H9 (cell line): ENCODE measurements around the gene NEAT1. TPM values are rescaled to one million over a fixed set of nuclear protein-coding genes. Genes with fewer than 3 reads are reported as not detected.

Experiments used
- DNase-seq: peaks from one replicate; pipeline ENCODE4 v3.0.0-alpha.2; 2017
- H2AFZ ChIP-seq: one replicate; pipeline ENCODE4 v1.6.1; 2013; ENCODE audit warnings: mild to moderate bottlenecking, low read length, control low read depth, moderate library complexity
- H2AK5ac ChIP-seq: 2 replicates; pipeline ENCODE4 v1.6.1; 2013; ENCODE audit warnings: low read length, control low read depth, mixed read lengths; ENCODE audit not compliant: insufficient read length
- H2BK120ac ChIP-seq: one replicate; pipeline ENCODE4 v1.6.1; 2013; ENCODE audit warnings: low read depth, mild to moderate bottlenecking, low read length, control low read depth, inconsistent platforms; ENCODE audit not compliant: poor library complexity, severe bottlenecking
- H2BK12ac ChIP-seq: 2 replicates; pipeline ENCODE4 v1.6.1; 2013; ENCODE audit warnings: low read length, control low read depth, mixed read lengths, low read depth; ENCODE audit not compliant: insufficient read length
- H2BK15ac ChIP-seq: 2 replicates; pipeline ENCODE4 v1.6.1; 2013; ENCODE audit warnings: low read depth, low read length, control low read depth
- H2BK20ac ChIP-seq: one replicate; pipeline ENCODE4 v1.6.1; 2013; ENCODE audit warnings: low read depth, mild to moderate bottlenecking, low read length, control low read depth, inconsistent platforms; ENCODE audit not compliant: poor library complexity, severe bottlenecking
- H2BK5ac ChIP-seq: 2 replicates; pipeline ENCODE4 v1.6.1; 2013; ENCODE audit warnings: low read length, control low read depth, mixed read lengths; ENCODE audit not compliant: insufficient read length
- H3K14ac ChIP-seq: 2 replicates; pipeline ENCODE4 v1.6.1; 2013; ENCODE audit warnings: low read length, control low read depth; ENCODE audit not compliant: insufficient read depth
- H3K18ac ChIP-seq: 2 replicates; pipeline ENCODE4 v1.6.1; 2013; ENCODE audit warnings: low read depth, mild to moderate bottlenecking, mixed read lengths, low read length, control low read depth; ENCODE audit not compliant: insufficient read length
- H3K23ac ChIP-seq: 2 replicates; pipeline ENCODE4 v1.6.1; 2013; ENCODE audit warnings: low read length, control low read depth, mixed read lengths, low read depth; ENCODE audit not compliant: insufficient read length
- H3K23me2 ChIP-seq: 2 replicates; pipeline ENCODE4 v1.6.1; 2013; ENCODE audit warnings: low read depth, mild to moderate bottlenecking, mixed read lengths, low read length, control low read depth; ENCODE audit not compliant: insufficient read length, poor library complexity, severe bottlenecking
- H3K27ac ChIP-seq: 2 replicates; pipeline ENCODE4 v1.5.1; 2013; ENCODE audit warnings: low read length, control low read depth, mixed read lengths, low read depth; ENCODE audit not compliant: insufficient read length
- H3K27me3 ChIP-seq: 2 replicates; pipeline ENCODE4 v1.6.1; 2013; ENCODE audit warnings: low read length, control low read depth, inconsistent platforms; ENCODE audit not compliant: insufficient read depth
- H3K4ac ChIP-seq: 2 replicates; pipeline ENCODE4 v1.6.1; 2013; ENCODE audit warnings: low read depth, mild to moderate bottlenecking, control low read depth, inconsistent platforms, low read length, moderate library complexity
- H3K4me1 ChIP-seq: 2 replicates; pipeline ENCODE4 v1.6.1; 2013; ENCODE audit warnings: low read length, control low read depth, inconsistent platforms; ENCODE audit not compliant: insufficient read depth
- H3K4me2 ChIP-seq: 2 replicates; pipeline ENCODE4 v1.6.1; 2013; ENCODE audit warnings: low read length, control low read depth, mixed read lengths; ENCODE audit not compliant: insufficient read length, insufficient read depth
- H3K56ac ChIP-seq: 2 replicates; pipeline ENCODE4 v1.6.1; 2013; ENCODE audit warnings: low read depth, mild to moderate bottlenecking, mixed read lengths, low read length, control low read depth; ENCODE audit not compliant: insufficient read length
- H3K79me1 ChIP-seq: 2 replicates; pipeline ENCODE4 v1.6.1; 2013; ENCODE audit warnings: low read depth, mild to moderate bottlenecking, moderate library complexity, low read length, control low read depth, inconsistent platforms; ENCODE audit not compliant: insufficient read depth, poor library complexity, severe bottlenecking
- H3K79me2 ChIP-seq: 2 replicates; pipeline ENCODE4 v1.6.1; 2013; ENCODE audit warnings: low read length, control low read depth, inconsistent platforms; ENCODE audit not compliant: insufficient read depth
- H3K9ac ChIP-seq: 2 replicates; pipeline ENCODE4 v1.6.1; 2013; ENCODE audit warnings: low read length, control low read depth, mixed read lengths; ENCODE audit not compliant: insufficient read length; ENCODE audit errors: extremely low read depth
- H3K9me3 ChIP-seq: one replicate; pipeline ENCODE4 v1.6.1; 2013; ENCODE audit warnings: low read depth, low read length, inconsistent platforms; ENCODE audit not compliant: control insufficient read depth
- H3T11ph ChIP-seq: one replicate; pipeline ENCODE4 v1.6.1; 2013; ENCODE audit warnings: mild to moderate bottlenecking, low read length, control low read depth, inconsistent platforms
- H4K20me1 ChIP-seq: one replicate; pipeline ENCODE4 v1.6.1; 2013; ENCODE audit not compliant: control insufficient read depth, insufficient read length, insufficient read depth
- H4K5ac ChIP-seq: 2 replicates; pipeline ENCODE4 v1.6.1; 2013; ENCODE audit warnings: low read depth, mild to moderate bottlenecking, mixed read lengths, low read length, control low read depth; ENCODE audit not compliant: insufficient read length
- H4K8ac ChIP-seq: replicated peaks from 2 replicates; pipeline ENCODE4 v1.6.1; 2013; ENCODE audit warnings: low read length, control low read depth, mixed read lengths, low read depth; ENCODE audit not compliant: insufficient read length
- H4K91ac ChIP-seq: 2 replicates; pipeline ENCODE4 v1.6.1; 2013; ENCODE audit warnings: low read depth, mild to moderate bottlenecking, moderate library complexity, mixed read lengths, low read length, control low read depth; ENCODE audit not compliant: insufficient read length
- H3K27ac Mint-ChIP-seq, 3 experiments: 2 replicates in 2 of 3; 3 replicates in 1 of 3; pipeline ENCODE4 v1.8.0; 2020 to 2021; ENCODE audit warnings: mixed read lengths in 3 of 3, mild to moderate bottlenecking in 1 of 3, moderate library complexity in 1 of 3
- H3K27me3 Mint-ChIP-seq: 2 replicates; pipeline ENCODE4 v1.8.0; 2021; ENCODE audit warnings: low read depth, mild to moderate bottlenecking, moderate library complexity, mixed read lengths
- H3K36me3 Mint-ChIP-seq, 3 experiments: 2 replicates in 2 of 3; 3 replicates in 1 of 3; pipeline ENCODE4 v1.8.0; 2020 to 2021; ENCODE audit warnings: low read depth in 3 of 3, mixed read lengths in 3 of 3; ENCODE audit not compliant: insufficient read depth in 1 of 3
- H3K4me1 Mint-ChIP-seq, 2 experiments: 2 replicates each; pipeline ENCODE4 v1.8.0; 2020; ENCODE audit warnings: mixed read lengths in 2 of 2
- H3K4me3 Mint-ChIP-seq, 2 experiments: 2 replicates in 1 of 2; 3 replicates in 1 of 2; pipeline ENCODE4 v1.8.0; 2020 to 2021; ENCODE audit warnings: mild to moderate bottlenecking in 2 of 2, mixed read lengths in 2 of 2, moderate library complexity in 1 of 2
- H3K9me3 Mint-ChIP-seq, 2 experiments: 2 replicates in 1 of 2; 3 replicates in 1 of 2; pipeline ENCODE4 v1.8.0; 2020; ENCODE audit warnings: mild to moderate bottlenecking in 2 of 2, mixed read lengths in 2 of 2, moderate library complexity in 1 of 2
- WGBS: extraction: QIAGEN DNeasy Blood & Tissue Kit; methylation state at CpG from one replicate; pipeline ENCODE4 v1.1.7; 2013; ENCODE audit warnings: missing lambda C conversion rate, low lambda C conversion rate, mixed read lengths; ENCODE audit not compliant: insufficient read length; ENCODE audit errors: extremely low coverage; 5-methylcytosine and 5-hydroxymethylcytosine counted together
- total RNA-seq: library from RNA; stranded (reverse); gene quantifications from 2 replicates; pipeline ENCODE4 v1.2.1, GENCODE V29; 2021
- TF ChIP-seq, protein P1 (sequence below): fragments of 200-600 bp; sonication (generic); conservative IDR thresholded peaks from 3 replicates; pipeline ENCODE4 v1.8.0; 2021; ENCODE audit warnings: antibody characterized with exemption, mild to moderate bottlenecking

The NEAT1 gene
- total RNA-seq, 1 experiment from 2014 or later, result 12.7 TPM

DNA sequence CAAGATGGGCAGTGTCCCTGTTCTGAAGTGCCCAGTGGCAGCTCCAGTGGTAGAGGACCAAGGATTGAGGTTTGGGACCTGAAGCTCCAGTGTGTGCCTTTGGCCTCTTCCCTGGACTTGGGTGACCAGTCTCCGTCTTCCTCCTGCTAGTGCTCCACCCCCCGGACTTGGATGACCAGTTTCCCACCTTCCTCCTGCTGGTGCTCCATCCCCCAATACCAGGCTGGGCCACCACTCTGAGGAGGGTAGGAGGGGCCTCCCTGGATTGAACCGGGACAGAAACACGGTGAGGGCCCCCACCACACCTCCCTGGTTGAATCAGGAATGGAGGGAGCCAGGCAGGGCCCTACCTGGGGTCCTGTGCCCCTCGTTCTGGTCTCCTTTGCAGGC is 10.9 kb upstream of the NEAT1 start:
- H4K5ac ChIP-seq, result no peak overlapping the region
- no peak overlapping the region for H4K8ac ChIP-seq
- H3K23ac ChIP-seq, result no peak overlapping the region
- no peak overlapping the region for H3K27ac ChIP-seq
- no peak overlapping the region for H3T11ph ChIP-seq
- H3K4me1 ChIP-seq, result no peaks in the 10 kb centered on the region
- H3K27me3 ChIP-seq, result no peaks in the 10 kb centered on the region
- no peak overlapping the region for H4K91ac ChIP-seq
- no peaks in the 10 kb centered on the region for H4K20me1 ChIP-seq
- H3K14ac ChIP-seq, result no peak overlapping the region
- no peak overlapping the region for H2BK12ac ChIP-seq
- H3K4me1 Mint-ChIP-seq, result peaks cover 11% of the 10 kb centered on the region in 2 experiments
- H3K27me3 Mint-ChIP-seq, result peaks cover 4% of the 10 kb centered on the region
- no peak overlapping the region for H3K4ac ChIP-seq
- no peak overlapping the region for H2BK5ac ChIP-seq
- H2BK120ac ChIP-seq, result no peak overlapping the region
- no peak overlapping the region; a peak in 1 of 7 replicates for H3K27ac Mint-ChIP-seq
- WGBS, result no CpG with 5 or more reads among the region's 5 CpGs
- H3K56ac ChIP-seq, result no peak overlapping the region
- no peaks in the 10 kb centered on the region for H3K79me1 ChIP-seq
- TF ChIP-seq, protein P1, sequence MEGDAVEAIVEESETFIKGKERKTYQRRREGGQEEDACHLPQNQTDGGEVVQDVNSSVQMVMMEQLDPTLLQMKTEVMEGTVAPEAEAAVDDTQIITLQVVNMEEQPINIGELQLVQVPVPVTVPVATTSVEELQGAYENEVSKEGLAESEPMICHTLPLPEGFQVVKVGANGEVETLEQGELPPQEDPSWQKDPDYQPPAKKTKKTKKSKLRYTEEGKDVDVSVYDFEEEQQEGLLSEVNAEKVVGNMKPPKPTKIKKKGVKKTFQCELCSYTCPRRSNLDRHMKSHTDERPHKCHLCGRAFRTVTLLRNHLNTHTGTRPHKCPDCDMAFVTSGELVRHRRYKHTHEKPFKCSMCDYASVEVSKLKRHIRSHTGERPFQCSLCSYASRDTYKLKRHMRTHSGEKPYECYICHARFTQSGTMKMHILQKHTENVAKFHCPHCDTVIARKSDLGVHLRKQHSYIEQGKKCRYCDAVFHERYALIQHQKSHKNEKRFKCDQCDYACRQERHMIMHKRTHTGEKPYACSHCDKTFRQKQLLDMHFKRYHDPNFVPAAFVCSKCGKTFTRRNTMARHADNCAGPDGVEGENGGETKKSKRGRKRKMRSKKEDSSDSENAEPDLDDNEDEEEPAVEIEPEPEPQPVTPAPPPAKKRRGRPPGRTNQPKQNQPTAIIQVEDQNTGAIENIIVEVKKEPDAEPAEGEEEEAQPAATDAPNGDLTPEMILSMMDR, result no peak
- no peak overlapping the region for H2BK20ac ChIP-seq
- no peak overlapping the region for H3K18ac ChIP-seq
- peaks cover 3 to 30% (median 4%) of the 10 kb centered on the region in 3 experiments; a peak in 5 of 7 replicates for H3K36me3 Mint-ChIP-seq
- no peak overlapping the region for H2AK5ac ChIP-seq
- H3K4me3 Mint-ChIP-seq, result no peak overlapping the region
- no peak overlapping the region for H3K9ac ChIP-seq
- H3K9me3 ChIP-seq, result no peaks in the 10 kb centered on the region
- H2BK15ac ChIP-seq, result no peak overlapping the region
- no peaks in the 10 kb centered on the region for H3K23me2 ChIP-seq
- no peaks in the 10 kb centered on the region for H3K79me2 ChIP-seq
- H3K9me3 Mint-ChIP-seq, result no peaks in the 10 kb centered on the region
- no peak for DNase-seq
- no peak overlapping the region for H2AFZ ChIP-seq
- no peak overlapping the region for H3K4me2 ChIP-seq
